GM18868 (cell line): Measurements from ENCODE around the gene KIF5B.
"Not testable (repeated sequence)": the region's sequence is repeated elsewhere in the genome, so short reads cannot be mapped to it uniquely, and the experiment has no call there.

Source experiments
- ATAC-seq: cut with Tn5 transposase; IDR thresholded peaks from one replicate; pipeline ENCODE4 v1.9.1; 2021; ENCODE audit warnings: mild to moderate bottlenecking, moderate library complexity; ENCODE audit not compliant: unreplicated experiment

KIF5B gene

GRCh38 chr10:32060347-32060746, 4.1 kb upstream of the KIF5B start:
- no peak for ATAC-seq

- ATAC-seq, result no peak
Measured at GRCh38 chr10:32059472-32059871, 3.2 kb upstream of the KIF5B start.

- ATAC-seq, result no peak
Measured at GRCh38 chr10:32057036-32057372, 779 bp upstream of the KIF5B start.

- ATAC-seq, result peak; percentile 50
Measured at GRCh38 chr10:32055478-32056135, 618 bp downstream of the KIF5B start.

GRCh38 chr10:32054094-32054493, 2.1 kb downstream of the KIF5B start:
- ATAC-seq, result no peak

GRCh38 chr10:32053392-32053791, 2.8 kb downstream of the KIF5B start:
- not testable (repeated sequence) for ATAC-seq

GRCh38 chr10:32051926-32052325, 4.3 kb downstream of the KIF5B start:
- ATAC-seq, result no peak

- ATAC-seq, result no peak
Measured at GRCh38 chr10:32050177-32050576, 6.0 kb downstream of the KIF5B start.

- no peak for ATAC-seq
Measured at GRCh38 chr10:32049113-32049512, 7.1 kb downstream of the KIF5B start.

GRCh38 chr10:32048282-32048681, 7.9 kb downstream of the KIF5B start:
- ATAC-seq, result no peak

- no peak for ATAC-seq
Measured at GRCh38 chr10:32047881-32048280, 8.3 kb downstream of the KIF5B start.

GRCh38 chr10:32046151-32046550, 10.1 kb downstream of the KIF5B start:
- no peak for ATAC-seq

- ATAC-seq, result not testable (repeated sequence)
Measured at GRCh38 chr10:32042730-32043129, 13.5 kb downstream of the KIF5B start.

GRCh38 chr10:32041290-32042028, 14.8 kb downstream of the KIF5B start:
- ATAC-seq, result no peak

- no peak for ATAC-seq
Measured at GRCh38 chr10:32039734-32040133, 16.5 kb downstream of the KIF5B start.

GRCh38 chr10:32038777-32039176, 17.4 kb downstream of the KIF5B start:
- ATAC-seq, result no peak

GRCh38 chr10:32036922-32037321, 19.3 kb downstream of the KIF5B start:
- ATAC-seq, result no peak

GRCh38 chr10:32035038-32035437, 21.2 kb downstream of the KIF5B start:
- ATAC-seq, result no peak

GRCh38 chr10:32033171-32033570, 23.1 kb downstream of the KIF5B start:
- ATAC-seq, result no peak

GRCh38 chr10:32031920-32032319, 24.3 kb downstream of the KIF5B start:
- ATAC-seq, result no peak

- no peak for ATAC-seq
Measured at GRCh38 chr10:32031424-32031823, 24.8 kb downstream of the KIF5B start.

GRCh38 chr10:32028710-32029109, 27.5 kb downstream of the KIF5B start:
- no peak for ATAC-seq

- no peak for ATAC-seq
Measured at GRCh38 chr10:32023264-32023663, 33.0 kb downstream of the KIF5B start.
